HCT116 (cell line): ENCODE measurements around the gene OTOG.

Experiments used
- EZH2 ChIP-seq: fragments of 200-600 bp; sonication (generic); IDR thresholded peaks from 2 replicates; pipeline ENCODE4 v1.6.1; 2017; ENCODE audit warnings: antibody characterized with exemption, mixed run types
- POLR2AphosphoS5 ChIP-seq: IDR thresholded peaks from 2 replicates; pipeline ENCODE4 v1.6.1; 2011; ENCODE audit warnings: mild to moderate bottlenecking, low read depth, low read length, moderate library complexity
- SIN3A ChIP-seq: IDR thresholded peaks from 2 replicates; pipeline ENCODE4 v1.6.1; 2012; ENCODE audit warnings: low read depth

DNA sequence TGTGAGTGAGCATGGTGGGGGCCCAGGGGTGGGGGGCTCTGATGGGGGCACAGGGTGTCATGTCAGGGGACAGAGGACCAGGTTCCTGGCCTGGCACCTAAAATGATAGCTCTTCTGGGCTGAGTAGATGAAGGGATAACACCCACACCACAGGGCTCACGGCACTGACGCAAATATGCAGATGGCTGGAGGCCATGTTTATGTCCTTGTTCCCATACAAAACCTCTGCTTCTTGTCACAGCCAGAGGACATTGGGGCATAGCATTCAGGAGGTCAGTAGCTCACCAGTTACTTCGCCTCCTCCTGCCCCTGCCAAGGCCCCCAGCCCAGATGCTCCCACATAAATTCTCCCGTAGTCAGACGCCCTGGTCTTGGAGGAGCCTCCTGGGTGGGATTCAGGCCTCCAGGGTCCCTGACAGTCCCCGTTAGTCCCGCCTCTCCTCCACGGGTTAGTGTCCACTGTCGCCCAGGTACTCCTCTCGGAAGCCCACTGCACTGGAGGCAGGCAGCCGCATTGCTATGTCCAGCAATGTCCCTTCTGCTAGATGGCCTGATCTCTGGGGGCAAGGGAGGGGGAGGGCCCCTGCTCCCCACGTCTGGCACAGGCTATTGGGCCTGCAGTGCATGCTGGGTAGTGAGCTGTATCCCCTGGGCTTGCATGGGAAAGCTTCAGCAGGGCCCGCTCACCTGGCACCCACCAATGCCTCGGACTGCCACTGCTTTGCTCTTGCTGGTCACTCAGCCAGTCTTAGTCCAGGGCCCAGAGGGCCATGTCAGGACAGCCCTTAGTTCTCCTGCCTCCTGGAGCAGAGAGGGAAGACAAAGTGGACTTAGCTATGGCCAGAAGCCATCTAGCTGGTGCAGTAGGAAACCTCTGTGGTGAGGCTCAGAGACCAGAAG lies 96.7 kb downstream of the OTOG start:
- TF ChIP-seq EZH2, result no peak
- no peak for TF ChIP-seq POLR2AphosphoS5
- no peak for TF ChIP-seq SIN3A
